ENCODE data around the gene VPS35.

Gene VPS35

DNA sequence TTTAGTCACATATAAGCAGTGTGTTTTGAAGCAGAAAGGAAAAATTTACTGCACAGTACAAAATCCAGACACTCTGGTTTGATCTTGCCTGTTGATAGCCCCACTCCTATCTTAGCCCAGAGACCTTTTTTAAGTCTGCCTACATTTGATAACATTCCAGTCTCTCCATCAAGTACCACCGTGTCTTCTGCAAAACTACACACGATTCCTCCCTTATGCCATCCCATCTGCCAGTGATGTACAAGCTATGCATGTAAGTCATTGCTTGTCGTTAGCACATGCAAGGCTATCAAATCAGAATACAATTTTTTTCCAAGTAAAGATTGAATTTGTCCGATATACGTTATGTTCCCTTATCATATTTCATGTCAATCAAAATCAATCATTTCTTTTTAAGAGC, 82.7 kb downstream of the VPS35 start:
- no peak for DNase-seq
